Neural cell (in vitro differentiated cells): Measurements from ENCODE around the gene CA9. TPM values are rescaled to one million over a fixed set of nuclear protein-coding genes. Genes with fewer than 3 reads are reported as not detected.

ENCODE experiments used
- H2AFZ ChIP-seq: fragments of 200-600, 300-800 bp; sonication (generic), shearing (Covaris generic); 2 replicates; pipeline ENCODE4 v1.6.0; 2014; ENCODE audit warnings: low read depth, mild to moderate bottlenecking, antibody characterized with exemption, low read length, moderate library complexity
- H3F3A ChIP-seq: fragments of 200-600 bp; shearing (Covaris generic); 2 replicates; pipeline ENCODE4 v1.6.1; 2016; ENCODE audit warnings: mild to moderate bottlenecking, moderate library complexity, mixed read lengths, antibody characterized with exemption, low read length; ENCODE audit not compliant: insufficient read depth, poor library complexity, severe bottlenecking
- H3K27ac ChIP-seq: fragments of 200-600, 300-800 bp; sonication (generic), shearing (Covaris generic); 2 replicates; pipeline ENCODE4 v1.5.1; 2014; ENCODE audit warnings: mild to moderate bottlenecking, low read length, moderate library complexity
- H3K27me3 ChIP-seq: fragments of 300-800, 200-600 bp; sonication (generic), shearing (Covaris generic); 2 replicates; pipeline ENCODE4 v1.6.0; 2014; ENCODE audit warnings: mild to moderate bottlenecking, low read depth, low read length, moderate library complexity; ENCODE audit not compliant: insufficient read depth
- H3K36me3 ChIP-seq: fragments of 300-800, 200-600 bp; sonication (generic), shearing (Covaris generic); 2 replicates; pipeline ENCODE4 v1.5.1; 2014; ENCODE audit warnings: mild to moderate bottlenecking, antibody characterized with exemption, low read length, moderate library complexity; ENCODE audit not compliant: insufficient read depth
- H3K4me2 ChIP-seq: fragments of 300-800, 200-600 bp; sonication (generic), shearing (Covaris generic); 2 replicates; pipeline ENCODE4 v1.6.0; 2014; ENCODE audit warnings: mild to moderate bottlenecking, low read length
- H3K4me3 ChIP-seq: fragments of 300-800, 200-600 bp; sonication (generic), shearing (Covaris generic); 2 replicates; pipeline ENCODE4 v1.5.1; 2014; ENCODE audit warnings: mild to moderate bottlenecking, low read length, moderate library complexity
- H3K79me2 ChIP-seq: fragments of 200-600 bp; shearing (Covaris generic); replicated peaks from 2 replicates; pipeline ENCODE4 v1.6.0; 2014; ENCODE audit warnings: mild to moderate bottlenecking, low read length, moderate library complexity; ENCODE audit not compliant: insufficient read depth
- H3K9ac ChIP-seq: fragments of 300-800, 200-600 bp; sonication (generic), shearing (Covaris generic); 2 replicates; pipeline ENCODE4 v1.6.1; 2016; ENCODE audit warnings: mild to moderate bottlenecking, low read length, mixed read lengths
- H3K9me2 ChIP-seq: fragments of 200-600 bp; shearing (Covaris generic); 2 replicates; pipeline ENCODE4 v1.6.1; 2016; ENCODE audit warnings: mild to moderate bottlenecking, low read length, mixed read lengths; ENCODE audit not compliant: insufficient read depth
- H3K9me3 ChIP-seq: fragments of 200-600, 300-800 bp; sonication (generic), shearing (Covaris generic); 2 replicates; pipeline ENCODE4 v1.6.1; 2016; ENCODE audit warnings: mild to moderate bottlenecking, mixed run types, low read length, moderate library complexity, mixed read lengths
- H4K20me1 ChIP-seq: fragments of 200-600 bp; shearing (Covaris generic); 2 replicates; pipeline ENCODE4 v1.6.1; 2016; ENCODE audit warnings: mild to moderate bottlenecking, mixed run types; ENCODE audit not compliant: insufficient read depth
- EP300 ChIP-seq: fragments of 450-650 bp; conservative IDR thresholded peaks from 2 replicates; pipeline ENCODE4 v1.6.1; 2014; ENCODE audit warnings: antibody characterized with exemption, mild to moderate bottlenecking, moderate library complexity; ENCODE audit not compliant: poor library complexity, severe bottlenecking
- EZH2 ChIP-seq: fragments of 200-600, 300-800 bp; shearing (Covaris generic), sonication (generic); IDR thresholded peaks from 2 replicates; pipeline ENCODE4 v1.6.1; 2014; ENCODE audit warnings: antibody characterized with exemption, low read length, borderline replicate concordance, mild to moderate bottlenecking; ENCODE audit not compliant: insufficient read depth, poor library complexity, severe bottlenecking
- MXI1 ChIP-seq: fragments of 450-650 bp; conservative IDR thresholded peaks from 2 replicates; pipeline ENCODE4 v1.6.1; 2014; ENCODE audit warnings: antibody characterized with exemption, mild to moderate bottlenecking; ENCODE audit not compliant: poor library complexity, severe bottlenecking
- POLR2AphosphoS5 ChIP-seq: IDR thresholded peaks from 2 replicates; pipeline ENCODE4 v1.6.1; 2012
- RAD21 ChIP-seq: fragments of 450-650 bp; conservative IDR thresholded peaks from 2 replicates; pipeline ENCODE4 v1.6.1; 2014; ENCODE audit warnings: antibody characterized with exemption, mild to moderate bottlenecking, moderate library complexity
- SMC3 ChIP-seq: fragments of 450-650 bp; conservative IDR thresholded peaks from 2 replicates; pipeline ENCODE4 v1.6.1; 2014; ENCODE audit warnings: antibody characterized with exemption, mild to moderate bottlenecking, moderate library complexity; ENCODE audit not compliant: poor library complexity
- polyA plus RNA-seq: library from polyadenylated mRNA; depleted of rRNA; stranded (reverse); fragments of >200 nt; gene quantifications from 2 replicates; pipeline ENCODE4 v1.2.3, GENCODE V29; 2014
- TF ChIP-seq, protein P1 (sequence below): fragments of 450-650 bp; IDR thresholded peaks from 2 replicates; pipeline ENCODE4 v1.5.1; 2014; ENCODE audit warnings: antibody characterized with exemption, mild to moderate bottlenecking, moderate library complexity; ENCODE audit not compliant: poor library complexity, severe bottlenecking
- TF ChIP-seq, protein P2 (sequence below): IDR thresholded peaks from 2 replicates; pipeline ENCODE4 v1.6.1; 2012; ENCODE audit warnings: borderline replicate concordance

The CA9 gene
- polyA plus RNA-seq, 1 donor from 2014 or later: not detected

DNA sequence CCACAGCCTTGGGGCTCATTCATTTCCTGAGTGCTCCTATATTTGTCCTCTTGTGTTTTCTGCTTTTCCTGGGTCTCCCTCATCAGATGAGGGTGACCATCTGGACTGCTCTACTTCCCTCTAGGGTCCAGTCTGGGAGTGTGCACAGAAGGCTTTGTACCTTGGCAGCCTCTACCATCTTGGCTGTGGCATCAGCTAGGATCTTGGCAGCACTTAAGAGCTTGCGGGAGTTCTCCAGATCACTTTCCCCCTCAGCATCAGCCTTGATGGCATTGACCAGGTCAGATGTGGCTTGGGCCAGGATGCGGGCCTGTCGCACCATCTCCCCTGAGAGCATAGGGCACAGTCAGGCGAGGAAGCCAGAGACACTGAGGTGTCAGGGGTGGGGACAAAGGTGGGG, 42.5 kb downstream of the CA9 start:
- H3K36me3 ChIP-seq: no peaks in the 10 kb centered on the region
- H3K9ac ChIP-seq: no peak overlapping the region
- H3K27me3 ChIP-seq: no peaks in the 10 kb centered on the region
- no peak overlapping the region for H3K4me2 ChIP-seq
- H3K27ac ChIP-seq: no peak overlapping the region
- H3K4me3 ChIP-seq: no peak overlapping the region
- H2AFZ ChIP-seq: no peak overlapping the region
- no peaks in the 10 kb centered on the region for H3F3A ChIP-seq
- H3K9me3 ChIP-seq: no peaks in the 10 kb centered on the region
- no peaks in the 10 kb centered on the region for H3K9me2 ChIP-seq
- no peaks in the 10 kb centered on the region for H3K79me2 ChIP-seq
- TF ChIP-seq RAD21: no peak
- TF ChIP-seq, protein P1, sequence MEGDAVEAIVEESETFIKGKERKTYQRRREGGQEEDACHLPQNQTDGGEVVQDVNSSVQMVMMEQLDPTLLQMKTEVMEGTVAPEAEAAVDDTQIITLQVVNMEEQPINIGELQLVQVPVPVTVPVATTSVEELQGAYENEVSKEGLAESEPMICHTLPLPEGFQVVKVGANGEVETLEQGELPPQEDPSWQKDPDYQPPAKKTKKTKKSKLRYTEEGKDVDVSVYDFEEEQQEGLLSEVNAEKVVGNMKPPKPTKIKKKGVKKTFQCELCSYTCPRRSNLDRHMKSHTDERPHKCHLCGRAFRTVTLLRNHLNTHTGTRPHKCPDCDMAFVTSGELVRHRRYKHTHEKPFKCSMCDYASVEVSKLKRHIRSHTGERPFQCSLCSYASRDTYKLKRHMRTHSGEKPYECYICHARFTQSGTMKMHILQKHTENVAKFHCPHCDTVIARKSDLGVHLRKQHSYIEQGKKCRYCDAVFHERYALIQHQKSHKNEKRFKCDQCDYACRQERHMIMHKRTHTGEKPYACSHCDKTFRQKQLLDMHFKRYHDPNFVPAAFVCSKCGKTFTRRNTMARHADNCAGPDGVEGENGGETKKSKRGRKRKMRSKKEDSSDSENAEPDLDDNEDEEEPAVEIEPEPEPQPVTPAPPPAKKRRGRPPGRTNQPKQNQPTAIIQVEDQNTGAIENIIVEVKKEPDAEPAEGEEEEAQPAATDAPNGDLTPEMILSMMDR: no peak
- no peak for TF ChIP-seq EZH2
- no peak for TF ChIP-seq MXI1
- no peak for TF ChIP-seq EP300
- no peaks in the 10 kb centered on the region for H4K20me1 ChIP-seq

DNA sequence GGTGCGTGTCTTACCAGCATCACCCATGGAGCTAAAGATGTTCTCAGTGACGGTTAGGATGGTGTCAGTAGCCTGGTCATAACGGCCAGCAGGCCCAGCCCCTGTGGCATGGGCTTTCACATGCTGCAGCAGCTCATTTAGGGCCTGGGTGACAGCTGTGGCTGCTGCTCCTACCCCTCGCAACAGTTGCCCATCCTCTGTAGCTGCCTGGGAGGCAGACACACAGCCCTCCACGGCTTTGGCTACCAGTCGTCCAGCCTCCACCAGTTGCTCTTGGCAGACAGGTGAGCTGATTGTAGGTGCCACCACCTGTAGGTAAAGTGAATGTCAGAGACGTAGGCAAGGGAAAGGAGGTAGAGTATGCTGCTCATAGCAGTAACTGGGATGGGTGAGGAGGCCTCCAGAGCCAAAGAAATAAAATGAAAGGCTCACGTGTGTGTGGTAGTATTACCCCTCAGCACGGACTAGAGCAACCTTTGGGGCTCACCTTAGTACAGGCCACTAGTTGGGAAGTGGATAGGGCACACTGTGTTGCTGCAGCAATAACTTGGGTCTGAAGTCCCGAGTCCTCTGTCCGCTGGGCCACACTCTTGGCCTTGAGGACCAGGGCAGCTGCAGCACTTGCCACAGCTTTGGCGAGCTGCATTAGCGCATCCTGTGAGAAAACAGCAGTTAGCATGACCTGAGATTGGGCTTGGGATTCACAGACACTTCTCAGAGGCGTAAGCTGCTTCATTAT, 43.6 kb downstream of the CA9 start:
- H3K79me2 ChIP-seq: no peaks in the 10 kb centered on the region
- no peak overlapping the region for H2AFZ ChIP-seq
- no peaks in the 10 kb centered on the region for H3K9me3 ChIP-seq
- H3F3A ChIP-seq: no peaks in the 10 kb centered on the region
- no peak overlapping the region for H3K4me2 ChIP-seq
- H3K36me3 ChIP-seq: no peaks in the 10 kb centered on the region
- H3K9ac ChIP-seq: no peak overlapping the region
- H3K27me3 ChIP-seq: no peaks in the 10 kb centered on the region
- no peaks in the 10 kb centered on the region for H3K9me2 ChIP-seq
- H3K27ac ChIP-seq: no peak overlapping the region
- no peak overlapping the region for H3K4me3 ChIP-seq
- H4K20me1 ChIP-seq: no peaks in the 10 kb centered on the region
- TF ChIP-seq, protein P2, sequence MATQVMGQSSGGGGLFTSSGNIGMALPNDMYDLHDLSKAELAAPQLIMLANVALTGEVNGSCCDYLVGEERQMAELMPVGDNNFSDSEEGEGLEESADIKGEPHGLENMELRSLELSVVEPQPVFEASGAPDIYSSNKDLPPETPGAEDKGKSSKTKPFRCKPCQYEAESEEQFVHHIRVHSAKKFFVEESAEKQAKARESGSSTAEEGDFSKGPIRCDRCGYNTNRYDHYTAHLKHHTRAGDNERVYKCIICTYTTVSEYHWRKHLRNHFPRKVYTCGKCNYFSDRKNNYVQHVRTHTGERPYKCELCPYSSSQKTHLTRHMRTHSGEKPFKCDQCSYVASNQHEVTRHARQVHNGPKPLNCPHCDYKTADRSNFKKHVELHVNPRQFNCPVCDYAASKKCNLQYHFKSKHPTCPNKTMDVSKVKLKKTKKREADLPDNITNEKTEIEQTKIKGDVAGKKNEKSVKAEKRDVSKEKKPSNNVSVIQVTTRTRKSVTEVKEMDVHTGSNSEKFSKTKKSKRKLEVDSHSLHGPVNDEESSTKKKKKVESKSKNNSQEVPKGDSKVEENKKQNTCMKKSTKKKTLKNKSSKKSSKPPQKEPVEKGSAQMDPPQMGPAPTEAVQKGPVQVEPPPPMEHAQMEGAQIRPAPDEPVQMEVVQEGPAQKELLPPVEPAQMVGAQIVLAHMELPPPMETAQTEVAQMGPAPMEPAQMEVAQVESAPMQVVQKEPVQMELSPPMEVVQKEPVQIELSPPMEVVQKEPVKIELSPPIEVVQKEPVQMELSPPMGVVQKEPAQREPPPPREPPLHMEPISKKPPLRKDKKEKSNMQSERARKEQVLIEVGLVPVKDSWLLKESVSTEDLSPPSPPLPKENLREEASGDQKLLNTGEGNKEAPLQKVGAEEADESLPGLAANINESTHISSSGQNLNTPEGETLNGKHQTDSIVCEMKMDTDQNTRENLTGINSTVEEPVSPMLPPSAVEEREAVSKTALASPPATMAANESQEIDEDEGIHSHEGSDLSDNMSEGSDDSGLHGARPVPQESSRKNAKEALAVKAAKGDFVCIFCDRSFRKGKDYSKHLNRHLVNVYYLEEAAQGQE: no peak
- TF ChIP-seq, protein P1: no peak
- no peak for TF ChIP-seq RAD21
- no peak for TF ChIP-seq SMC3
- no peak for TF ChIP-seq MXI1
- no peak for TF ChIP-seq POLR2AphosphoS5
